Measurements from ENCODE around the gene CDK18. TPM values are rescaled to one million over a fixed set of nuclear protein-coding genes. Genes with fewer than 3 reads are reported as not detected.
"Not testable (repeated sequence)": the region's sequence is repeated elsewhere in the genome, so short reads cannot be mapped to it uniquely, and the experiment has no call there.

The CDK18 gene
- total RNA-seq, 1 experiment from 2014 or later: 38.5 TPM

DNA sequence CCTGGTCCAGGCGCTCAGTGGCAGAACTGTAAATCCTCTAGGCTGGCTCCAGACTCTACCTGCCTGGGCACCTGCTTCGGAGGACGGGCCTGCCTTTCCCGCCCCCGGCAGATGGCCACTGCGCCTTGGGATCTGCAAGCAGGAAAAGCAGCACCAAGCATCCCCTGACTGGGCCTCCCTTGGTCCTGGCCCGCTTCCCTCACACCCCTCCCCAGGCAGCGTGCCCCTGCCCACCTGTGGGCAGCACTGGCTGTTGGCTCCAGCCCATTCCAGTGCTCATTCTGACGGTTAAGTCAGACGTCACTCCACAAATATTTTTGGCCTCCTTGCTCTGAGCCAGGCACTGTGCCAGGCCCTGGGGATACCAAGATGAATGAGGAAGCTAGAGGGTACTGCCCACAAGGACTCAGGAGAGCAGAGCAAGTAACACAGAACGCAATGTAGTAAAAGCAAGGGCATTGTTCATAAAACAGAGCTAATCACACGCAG is 26.7 kb upstream of the CDK18 start:
- Mint-ChIP-seq H3K9me3 (peaks cover 11 to 14% of the 10 kb centered on the region in 2 experiments), H3K36me3 (ENCODE audit: insufficient read depth in 1 of 3, low read depth in 3 of 3) (peaks cover 0 to 11% (median 5%) of the 10 kb centered on the region in 3 experiments; a peak in 3 of 7 replicates), H3K27me3 (ENCODE audit: low read depth) (peaks cover 54% of the 10 kb centered on the region), H3K27ac (no peak overlapping the region; a peak in 1 of 7 replicates), H3K4me3 (no peak overlapping the region), H3K4me1 (peaks cover 47 to 48% of the 10 kb centered on the region in 2 experiments)
- Histone ChIP-seq H3K4me1 (ENCODE audit: insufficient read depth, low read length) (no peaks in the 10 kb centered on the region), H3K27ac (ENCODE audit: insufficient read length, low read depth, low read length) (no peak overlapping the region), H2BK12ac (ENCODE audit: insufficient read length, low read depth, low read length) (no peak overlapping the region), H3K23me2 (ENCODE audit: insufficient read length, low read depth, low read length, poor library complexity, severe bottlenecking) (no peaks in the 10 kb centered on the region), H2BK15ac (ENCODE audit: low read depth, low read length) (no peak overlapping the region), H3K56ac (ENCODE audit: insufficient read length, low read depth, low read length) (no peak overlapping the region), H2BK20ac (ENCODE audit: low read depth, low read length, poor library complexity, severe bottlenecking) (no peak overlapping the region), H2AFZ (ENCODE audit: low read length) (no peak overlapping the region), H4K8ac (replicated peaks; ENCODE audit: insufficient read length, low read depth, low read length) (no peak overlapping the region), H2BK5ac (ENCODE audit: insufficient read length, low read length) (no peak overlapping the region), H3K14ac (ENCODE audit: insufficient read depth, low read length) (no peak overlapping the region), H3K27me3 (ENCODE audit: insufficient read depth, low read length) (no peaks in the 10 kb centered on the region; the same call in 1 of the 2 replicates), H4K91ac (ENCODE audit: insufficient read length, low read depth, low read length) (no peak overlapping the region), H3K18ac (ENCODE audit: insufficient read length, low read depth, low read length) (no peak overlapping the region), H3K79me1 (ENCODE audit: insufficient read depth, low read depth, low read length, poor library complexity, severe bottlenecking) (no peaks in the 10 kb centered on the region), H3K9me3 (ENCODE audit: control insufficient read depth, low read depth, low read length) (no peaks in the 10 kb centered on the region), H3K4ac (ENCODE audit: low read depth, low read length) (no peak overlapping the region), H4K5ac (ENCODE audit: insufficient read length, low read depth, low read length) (no peak overlapping the region), H3K79me2 (ENCODE audit: insufficient read depth, low read length) (no peaks in the 10 kb centered on the region), H2AK5ac (ENCODE audit: insufficient read length, low read length) (no peak overlapping the region), H3K4me2 (ENCODE audit: insufficient read depth, insufficient read length, low read length) (no peak overlapping the region), H4K20me1 (ENCODE audit: control insufficient read depth, insufficient read depth, insufficient read length) (peaks cover 2% of the 10 kb centered on the region), H3K23ac (ENCODE audit: insufficient read length, low read depth, low read length) (no peak overlapping the region), H3T11ph (ENCODE audit: low read length) (no peak overlapping the region), H2BK120ac (ENCODE audit: low read depth, low read length, poor library complexity, severe bottlenecking) (no peak overlapping the region), H3K9ac (ENCODE audit: extremely low read depth, insufficient read length, low read length) (no peak overlapping the region)
- DNase-seq: no peak
- TF ChIP-seq, protein P1, sequence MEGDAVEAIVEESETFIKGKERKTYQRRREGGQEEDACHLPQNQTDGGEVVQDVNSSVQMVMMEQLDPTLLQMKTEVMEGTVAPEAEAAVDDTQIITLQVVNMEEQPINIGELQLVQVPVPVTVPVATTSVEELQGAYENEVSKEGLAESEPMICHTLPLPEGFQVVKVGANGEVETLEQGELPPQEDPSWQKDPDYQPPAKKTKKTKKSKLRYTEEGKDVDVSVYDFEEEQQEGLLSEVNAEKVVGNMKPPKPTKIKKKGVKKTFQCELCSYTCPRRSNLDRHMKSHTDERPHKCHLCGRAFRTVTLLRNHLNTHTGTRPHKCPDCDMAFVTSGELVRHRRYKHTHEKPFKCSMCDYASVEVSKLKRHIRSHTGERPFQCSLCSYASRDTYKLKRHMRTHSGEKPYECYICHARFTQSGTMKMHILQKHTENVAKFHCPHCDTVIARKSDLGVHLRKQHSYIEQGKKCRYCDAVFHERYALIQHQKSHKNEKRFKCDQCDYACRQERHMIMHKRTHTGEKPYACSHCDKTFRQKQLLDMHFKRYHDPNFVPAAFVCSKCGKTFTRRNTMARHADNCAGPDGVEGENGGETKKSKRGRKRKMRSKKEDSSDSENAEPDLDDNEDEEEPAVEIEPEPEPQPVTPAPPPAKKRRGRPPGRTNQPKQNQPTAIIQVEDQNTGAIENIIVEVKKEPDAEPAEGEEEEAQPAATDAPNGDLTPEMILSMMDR (conservative IDR thresholded peaks at IDR 0.05): no peak
- no CpG with 5 or more reads among the region's 12 CpGs for WGBS (ENCODE audit: extremely low coverage, insufficient read length, low lambda C conversion rate)

DNA sequence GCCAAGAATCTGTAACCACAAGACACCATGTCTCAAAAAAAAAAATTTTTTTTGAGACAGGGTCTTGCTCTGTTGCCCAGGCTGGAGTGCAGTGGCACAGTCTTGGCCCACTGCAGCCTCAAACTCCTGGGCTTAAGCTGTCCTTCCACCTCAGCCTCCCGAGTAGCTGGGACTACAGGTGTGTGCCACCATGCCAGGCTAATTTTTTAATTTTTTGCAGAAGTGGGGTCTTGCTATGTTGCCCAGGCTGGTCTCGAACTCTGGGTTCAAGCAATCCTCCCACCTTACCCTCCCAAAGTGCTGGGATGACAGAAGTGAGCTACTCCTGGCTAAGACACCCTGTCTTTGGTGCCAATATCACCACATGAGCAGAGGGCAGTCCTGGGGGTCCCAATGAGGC is 25.5 kb upstream of the CDK18 start:
- H4K91ac ChIP-seq (ENCODE audit: insufficient read length, low read depth, low read length); H3K23ac ChIP-seq (ENCODE audit: insufficient read length, low read depth, low read length); H3K18ac ChIP-seq (ENCODE audit: insufficient read length, low read depth, low read length); H3K4me3 Mint-ChIP-seq; H3K79me2 ChIP-seq (ENCODE audit: insufficient read depth, low read length); H3K56ac ChIP-seq (ENCODE audit: insufficient read length, low read depth, low read length); H3T11ph ChIP-seq (ENCODE audit: low read length); H4K20me1 ChIP-seq (ENCODE audit: control insufficient read depth, insufficient read depth, insufficient read length); H3K27ac ChIP-seq (ENCODE audit: insufficient read length, low read depth, low read length); H2BK12ac ChIP-seq (ENCODE audit: insufficient read length, low read depth, low read length); H3K9ac ChIP-seq (ENCODE audit: extremely low read depth, insufficient read length, low read length); H3K27me3 ChIP-seq (ENCODE audit: insufficient read depth, low read length); H4K5ac ChIP-seq (ENCODE audit: insufficient read length, low read depth, low read length); H2BK120ac ChIP-seq (ENCODE audit: low read depth, low read length, poor library complexity, severe bottlenecking); H2BK20ac ChIP-seq (ENCODE audit: low read depth, low read length, poor library complexity, severe bottlenecking); H3K27ac Mint-ChIP-seq; H3K14ac ChIP-seq (ENCODE audit: insufficient read depth, low read length); H2BK15ac ChIP-seq (ENCODE audit: low read depth, low read length); H3K4me2 ChIP-seq (ENCODE audit: insufficient read depth, insufficient read length, low read length); H2AFZ ChIP-seq (ENCODE audit: low read length); H3K4me1 ChIP-seq (ENCODE audit: insufficient read depth, low read length); DNase-seq; H4K8ac ChIP-seq (replicated peaks; ENCODE audit: insufficient read length, low read depth, low read length); H3K79me1 ChIP-seq (ENCODE audit: insufficient read depth, low read depth, low read length, poor library complexity, severe bottlenecking); H2AK5ac ChIP-seq (ENCODE audit: insufficient read length, low read length); H2BK5ac ChIP-seq (ENCODE audit: insufficient read length, low read length); H3K23me2 ChIP-seq (ENCODE audit: insufficient read length, low read depth, low read length, poor library complexity, severe bottlenecking); H3K9me3 ChIP-seq (ENCODE audit: control insufficient read depth, low read depth, low read length); H3K4ac ChIP-seq (ENCODE audit: low read depth, low read length): not testable (repeated sequence)
- H3K4me1 Mint-ChIP-seq: peaks cover 48 to 49% of the 10 kb centered on the region in 2 experiments
- WGBS (ENCODE audit: extremely low coverage, insufficient read length, low lambda C conversion rate): no CpG with 5 or more reads among the region's 2 CpGs
- peaks cover 55% of the 10 kb centered on the region for H3K27me3 Mint-ChIP-seq (ENCODE audit: low read depth)
- peaks cover 0 to 11% (median 5%) of the 10 kb centered on the region in 3 experiments; a peak in 3 of 7 replicates for H3K36me3 Mint-ChIP-seq (ENCODE audit: insufficient read depth in 1 of 3, low read depth in 3 of 3)
- H3K9me3 Mint-ChIP-seq: peaks cover 11 to 14% of the 10 kb centered on the region in 2 experiments
